Neural progenitor cell (in vitro differentiated cells): ENCODE data around the gene RIOK2. TPM values are rescaled to one million over a fixed set of nuclear protein-coding genes. Genes with fewer than 3 reads are reported as not detected.

Experiments
- DNase-seq: peaks from one replicate; pipeline ENCODE4 v3.0.0-alpha.2; 2016; ENCODE audit warnings: low spot score
- H2AFZ ChIP-seq: fragments of 200-600 bp; sonication (generic); replicated peaks from 2 replicates; pipeline ENCODE4 v1.6.1; 2016; ENCODE audit warnings: antibody characterized with exemption
- H3F3A ChIP-seq: fragments of 200-600 bp; sonication (generic); 2 replicates; pipeline ENCODE4 v1.6.1; 2016; ENCODE audit warnings: antibody characterized with exemption, low read depth
- H3K27ac ChIP-seq: fragments of 200-600 bp; sonication (generic); 2 replicates; pipeline ENCODE4 v1.5.1; 2016; ENCODE audit warnings: mild to moderate bottlenecking
- H3K27me3 ChIP-seq: fragments of 200-600 bp; sonication (generic); 2 replicates; pipeline ENCODE4 v1.6.1; 2016; ENCODE audit warnings: mild to moderate bottlenecking, moderate library complexity
- H3K36me3 ChIP-seq: fragments of 200-600 bp; sonication (generic); 2 replicates; pipeline ENCODE4 v1.5.1; 2016
- H3K4me1 ChIP-seq: fragments of 200-600 bp; sonication (generic); 2 replicates; pipeline ENCODE4 v1.6.1; 2016; ENCODE audit warnings: mixed run types
- H3K4me2 ChIP-seq: fragments of 200-600 bp; sonication (generic); 2 replicates; pipeline ENCODE4 v1.6.1; 2016
- H3K4me3 ChIP-seq: fragments of 200-600 bp; sonication (generic); 2 replicates; pipeline ENCODE4 v1.5.1; 2016
- H3K79me2 ChIP-seq: fragments of 200-600 bp; sonication (generic); 2 replicates; pipeline ENCODE4 v1.6.1; 2016; ENCODE audit warnings: low read depth
- H3K9ac ChIP-seq: fragments of 200-600 bp; sonication (generic); 2 replicates; pipeline ENCODE4 v1.6.1; 2016
- H3K9me3 ChIP-seq: fragments of 200-600 bp; sonication (generic); 2 replicates; pipeline ENCODE4 v1.5.1; 2016; ENCODE audit warnings: low read depth
- H4K20me1 ChIP-seq: fragments of 200-600 bp; sonication (generic); 2 replicates; pipeline ENCODE4 v1.6.1; 2016; ENCODE audit warnings: low read depth
- H3K27ac Mint-ChIP-seq: 3 replicates; pipeline ENCODE4 v1.8.0; 2021; ENCODE audit warnings: mixed read lengths
- H3K27me3 Mint-ChIP-seq: 2 replicates; pipeline ENCODE4 v1.8.0; 2022; ENCODE audit warnings: low read depth, mild to moderate bottlenecking, inconsistent platforms, moderate library complexity, mixed read lengths; ENCODE audit not compliant: insufficient read depth
- H3K36me3 Mint-ChIP-seq: 3 replicates; pipeline ENCODE4 v1.8.0; 2021; ENCODE audit warnings: mixed read lengths
- H3K4me1 Mint-ChIP-seq: 3 replicates; pipeline ENCODE4 v1.8.0; 2021; ENCODE audit warnings: mixed read lengths
- H3K4me3 Mint-ChIP-seq: 3 replicates; pipeline ENCODE4 v1.8.0; 2021; ENCODE audit warnings: mild to moderate bottlenecking, moderate library complexity, mixed read lengths
- H3K9me3 Mint-ChIP-seq: 3 replicates; pipeline ENCODE4 v1.8.0; 2020; ENCODE audit warnings: mixed read lengths
- EZH2 ChIP-seq: fragments of 200-600 bp; sonication (generic); IDR thresholded peaks from 2 replicates; pipeline ENCODE4 v1.6.1; 2017; ENCODE audit warnings: antibody characterized with exemption, mild to moderate bottlenecking, moderate library complexity
- EZH2phosphoT487 ChIP-seq: fragments of 200-600 bp; sonication (generic); IDR thresholded peaks from 2 replicates; pipeline ENCODE4 v1.6.1; 2017; ENCODE audit warnings: antibody characterized with exemption
- total RNA-seq: library from RNA; depleted of rRNA; stranded (reverse); fragments of >200 nt; gene quantifications from 2 replicates; pipeline ENCODE4 v1.2.3, GENCODE V29; 2015; ENCODE audit warnings: low replicate concordance
- TF ChIP-seq, protein P1 (sequence below): fragments of 200-600 bp; sonication (generic); IDR thresholded peaks from 2 replicates; pipeline ENCODE4 v1.5.1; 2017; ENCODE audit warnings: antibody characterized with exemption, mild to moderate bottlenecking

Gene RIOK2
- total RNA-seq, 1 donor from 2014 or later, result 33.1 TPM

DNA sequence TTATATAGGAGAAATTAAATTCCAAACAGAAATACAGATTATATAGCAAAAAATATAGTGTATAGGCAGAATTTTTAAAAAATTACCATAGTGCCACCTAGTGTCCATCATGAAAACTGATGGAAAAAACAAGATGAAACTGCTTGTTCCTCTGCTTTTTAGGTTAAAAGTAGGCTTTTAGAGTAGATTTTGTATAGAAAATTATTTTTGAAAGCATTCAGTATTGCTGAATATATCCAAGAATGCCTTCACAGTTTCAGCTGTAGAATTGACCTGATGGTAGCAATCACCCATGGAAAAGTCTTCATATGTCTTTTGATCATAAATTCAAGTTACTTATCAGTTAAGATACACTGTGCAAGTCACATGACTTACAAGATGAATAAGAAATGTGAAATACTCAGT is 19.7 kb downstream of the RIOK2 start:
- H3K4me3 ChIP-seq, result no peak overlapping the region
- no peak for DNase-seq
- H3K9me3 Mint-ChIP-seq, result peaks cover 4% of the 10 kb centered on the region
- H2AFZ ChIP-seq, result no peak overlapping the region
- H3K79me2 ChIP-seq, result peaks cover 3% of the 10 kb centered on the region
- H3K27me3 ChIP-seq, result no peaks in the 10 kb centered on the region
- no peaks in the 10 kb centered on the region for H4K20me1 ChIP-seq
- H3K9me3 ChIP-seq, result no peaks in the 10 kb centered on the region
- peaks cover 23% of the 10 kb centered on the region for H3F3A ChIP-seq
- peaks cover 18% of the 10 kb centered on the region for H3K36me3 Mint-ChIP-seq
- no peaks in the 10 kb centered on the region for H3K4me1 Mint-ChIP-seq
- TF ChIP-seq, protein P1, sequence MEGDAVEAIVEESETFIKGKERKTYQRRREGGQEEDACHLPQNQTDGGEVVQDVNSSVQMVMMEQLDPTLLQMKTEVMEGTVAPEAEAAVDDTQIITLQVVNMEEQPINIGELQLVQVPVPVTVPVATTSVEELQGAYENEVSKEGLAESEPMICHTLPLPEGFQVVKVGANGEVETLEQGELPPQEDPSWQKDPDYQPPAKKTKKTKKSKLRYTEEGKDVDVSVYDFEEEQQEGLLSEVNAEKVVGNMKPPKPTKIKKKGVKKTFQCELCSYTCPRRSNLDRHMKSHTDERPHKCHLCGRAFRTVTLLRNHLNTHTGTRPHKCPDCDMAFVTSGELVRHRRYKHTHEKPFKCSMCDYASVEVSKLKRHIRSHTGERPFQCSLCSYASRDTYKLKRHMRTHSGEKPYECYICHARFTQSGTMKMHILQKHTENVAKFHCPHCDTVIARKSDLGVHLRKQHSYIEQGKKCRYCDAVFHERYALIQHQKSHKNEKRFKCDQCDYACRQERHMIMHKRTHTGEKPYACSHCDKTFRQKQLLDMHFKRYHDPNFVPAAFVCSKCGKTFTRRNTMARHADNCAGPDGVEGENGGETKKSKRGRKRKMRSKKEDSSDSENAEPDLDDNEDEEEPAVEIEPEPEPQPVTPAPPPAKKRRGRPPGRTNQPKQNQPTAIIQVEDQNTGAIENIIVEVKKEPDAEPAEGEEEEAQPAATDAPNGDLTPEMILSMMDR, result peak; percentile 72
- no peak for TF ChIP-seq EZH2phosphoT487
- no peak overlapping the region for H3K4me3 Mint-ChIP-seq
- H3K4me2 ChIP-seq, result no peak overlapping the region
- H3K27me3 Mint-ChIP-seq, result peaks cover 4% of the 10 kb centered on the region
- H3K9ac ChIP-seq, result no peak overlapping the region
- H3K27ac ChIP-seq, result no peak overlapping the region
- peaks cover 28% of the 10 kb centered on the region for H3K36me3 ChIP-seq
- no peak overlapping the region for H3K27ac Mint-ChIP-seq
- no peaks in the 10 kb centered on the region for H3K4me1 ChIP-seq

DNA sequence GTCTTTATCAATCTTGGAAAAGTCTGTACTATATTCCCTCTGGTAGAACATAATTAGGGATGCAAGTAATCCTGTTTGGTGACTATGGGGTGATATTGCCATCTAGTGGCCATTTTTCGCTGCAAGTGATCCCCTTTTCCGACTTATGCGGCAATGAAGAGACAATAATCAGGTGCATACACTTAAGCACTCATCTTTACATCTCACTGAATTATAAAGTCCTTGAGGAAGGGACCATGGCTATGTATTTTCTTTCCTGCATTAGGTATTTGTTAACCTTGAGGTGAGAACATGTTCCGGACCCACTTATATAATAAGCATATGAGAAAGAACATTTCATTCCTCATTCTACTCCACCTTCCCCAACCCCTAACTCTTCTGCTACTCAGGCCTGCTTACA is 21.0 kb downstream of the RIOK2 start:
- Histone ChIP-seq H3K27me3 (no peaks in the 10 kb centered on the region), H3F3A (peaks cover 23% of the 10 kb centered on the region), H4K20me1 (no peaks in the 10 kb centered on the region), H3K36me3 (peaks cover 15% of the 10 kb centered on the region), H3K9ac (no peak overlapping the region), H3K27ac (no peak overlapping the region), H3K4me3 (no peak overlapping the region), H2AFZ (no peak overlapping the region), H3K4me2 (no peak overlapping the region), H3K9me3 (peaks cover 10% of the 10 kb centered on the region), H3K79me2 (peaks cover 3% of the 10 kb centered on the region), H3K4me1 (no peaks in the 10 kb centered on the region)
- H3K4me3 Mint-ChIP-seq, result no peak overlapping the region
- peaks cover 18% of the 10 kb centered on the region for H3K36me3 Mint-ChIP-seq
- TF ChIP-seq EZH2, result no peak
- TF ChIP-seq, protein P1, result peak; percentile 98
- DNase-seq, result peak; percentile 81
- H3K9me3 Mint-ChIP-seq, result peaks cover 17% of the 10 kb centered on the region
- H3K4me1 Mint-ChIP-seq, result no peaks in the 10 kb centered on the region
- H3K27me3 Mint-ChIP-seq, result peaks cover 4% of the 10 kb centered on the region
- no peak overlapping the region for H3K27ac Mint-ChIP-seq

DNA sequence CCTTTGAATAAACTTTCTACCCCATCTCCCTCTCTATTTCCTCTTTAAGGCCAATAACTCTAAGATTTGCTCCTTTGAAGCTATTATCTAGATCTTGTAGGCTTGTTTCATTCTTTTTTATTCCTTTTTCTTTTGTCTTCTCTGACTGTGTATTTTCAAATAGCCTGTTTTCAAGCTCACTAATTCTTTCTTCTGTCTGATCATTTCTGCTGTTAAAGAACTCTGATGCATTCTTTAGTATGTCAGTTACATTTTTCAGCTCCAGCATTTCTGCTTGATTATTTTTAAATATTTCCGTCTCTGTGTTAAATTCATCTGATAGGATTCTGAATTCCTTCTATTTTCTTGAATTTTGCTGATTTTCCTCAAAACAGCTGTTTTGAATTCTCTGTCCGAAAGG is 25.4 kb downstream of the RIOK2 start:
- Mint-ChIP-seq H3K27ac (no peak overlapping the region), H3K27me3 (peaks cover 4% of the 10 kb centered on the region), H3K4me3 (no peak overlapping the region), H3K36me3 (peaks cover 18% of the 10 kb centered on the region), H3K4me1 (no peaks in the 10 kb centered on the region), H3K9me3 (peaks cover 36% of the 10 kb centered on the region)
- H3K27me3 ChIP-seq, result no peaks in the 10 kb centered on the region
- no peak overlapping the region for H3K4me3 ChIP-seq
- H3K79me2 ChIP-seq, result peaks cover 3% of the 10 kb centered on the region
- no peaks in the 10 kb centered on the region for H4K20me1 ChIP-seq
- H3K9me3 ChIP-seq, result peaks cover 18% of the 10 kb centered on the region
- no peak for DNase-seq
- TF ChIP-seq EZH2, result no peak
- no peak for TF ChIP-seq EZH2phosphoT487
- TF ChIP-seq, protein P1, result no peak
- H3K4me2 ChIP-seq, result no peak overlapping the region
- peaks cover 7% of the 10 kb centered on the region for H3F3A ChIP-seq
- H3K4me1 ChIP-seq, result no peaks in the 10 kb centered on the region
- H2AFZ ChIP-seq, result no peak overlapping the region
- no peak overlapping the region for H3K9ac ChIP-seq
- H3K36me3 ChIP-seq, result peaks cover 5% of the 10 kb centered on the region
- H3K27ac ChIP-seq, result no peak overlapping the region

DNA sequence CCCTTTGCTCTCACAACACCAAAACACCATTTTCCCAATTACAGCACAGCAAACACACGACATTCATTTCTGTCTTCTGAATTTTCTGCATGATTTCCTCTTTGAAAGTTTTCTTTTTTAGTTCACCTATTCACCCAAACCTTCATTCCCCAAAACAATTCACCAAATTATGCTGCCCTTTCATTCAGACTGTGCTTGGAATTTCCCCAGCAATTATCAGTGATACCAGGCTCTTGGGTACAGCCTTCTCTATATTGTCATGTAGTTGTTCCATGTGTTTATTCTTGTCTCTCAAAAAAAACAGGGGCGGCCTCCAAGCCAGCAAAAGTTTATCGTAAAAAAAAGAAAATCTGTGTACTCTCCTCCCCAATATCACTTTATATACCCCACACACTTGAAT is 31.7 kb downstream of the RIOK2 start:
- Histone ChIP-seq H2AFZ (no peak overlapping the region), H3K9ac (no peak overlapping the region), H4K20me1 (no peaks in the 10 kb centered on the region), H3K4me2 (peak overlapping the region; percentile 10), H3K79me2 (no peaks in the 10 kb centered on the region), H3K4me1 (peaks cover 27% of the 10 kb centered on the region), H3K27me3 (no peaks in the 10 kb centered on the region), H3K36me3 (no peaks in the 10 kb centered on the region), H3K27ac (no peak overlapping the region), H3K4me3 (no peak overlapping the region), H3F3A (peaks cover 11% of the 10 kb centered on the region), H3K9me3 (peaks cover 2% of the 10 kb centered on the region)
- Mint-ChIP-seq H3K36me3 (no peaks in the 10 kb centered on the region), H3K9me3 (peaks cover 15% of the 10 kb centered on the region), H3K4me3 (no peak overlapping the region), H3K27me3 (no peaks in the 10 kb centered on the region), H3K27ac (no peak overlapping the region), H3K4me1 (no peaks in the 10 kb centered on the region)
- TF ChIP-seq EZH2 (no peak), EZH2phosphoT487 (no peak)
- TF ChIP-seq, protein P1, result no peak
- DNase-seq, result no peak
